ENCODE results near the gene XXYLT1.
A peak's percentile ranks its signal among the peaks of the same experiment; 100 is the strongest.

XXYLT1 gene

DNA sequence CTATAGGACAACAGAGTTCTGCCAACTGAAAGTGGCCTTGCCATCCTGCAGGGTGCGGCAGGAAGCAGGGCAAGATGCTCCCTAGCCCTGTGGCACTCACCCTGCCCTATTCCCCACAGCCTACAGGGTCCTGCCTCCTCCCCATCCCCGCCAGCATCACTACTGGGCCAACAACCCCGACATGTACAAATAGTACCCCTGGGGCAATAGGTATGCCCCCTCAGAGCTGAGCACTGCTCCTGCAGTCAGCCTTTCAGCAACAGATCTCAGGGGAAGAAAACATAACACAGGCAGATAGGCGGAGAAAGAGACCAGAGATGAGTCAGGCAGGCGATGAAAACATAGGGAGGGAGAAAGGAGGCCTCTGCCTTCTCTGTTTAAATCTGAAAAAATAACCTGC lies 74.7 kb downstream of the XXYLT1 start:
- TF ChIP-seq, protein P1, sequence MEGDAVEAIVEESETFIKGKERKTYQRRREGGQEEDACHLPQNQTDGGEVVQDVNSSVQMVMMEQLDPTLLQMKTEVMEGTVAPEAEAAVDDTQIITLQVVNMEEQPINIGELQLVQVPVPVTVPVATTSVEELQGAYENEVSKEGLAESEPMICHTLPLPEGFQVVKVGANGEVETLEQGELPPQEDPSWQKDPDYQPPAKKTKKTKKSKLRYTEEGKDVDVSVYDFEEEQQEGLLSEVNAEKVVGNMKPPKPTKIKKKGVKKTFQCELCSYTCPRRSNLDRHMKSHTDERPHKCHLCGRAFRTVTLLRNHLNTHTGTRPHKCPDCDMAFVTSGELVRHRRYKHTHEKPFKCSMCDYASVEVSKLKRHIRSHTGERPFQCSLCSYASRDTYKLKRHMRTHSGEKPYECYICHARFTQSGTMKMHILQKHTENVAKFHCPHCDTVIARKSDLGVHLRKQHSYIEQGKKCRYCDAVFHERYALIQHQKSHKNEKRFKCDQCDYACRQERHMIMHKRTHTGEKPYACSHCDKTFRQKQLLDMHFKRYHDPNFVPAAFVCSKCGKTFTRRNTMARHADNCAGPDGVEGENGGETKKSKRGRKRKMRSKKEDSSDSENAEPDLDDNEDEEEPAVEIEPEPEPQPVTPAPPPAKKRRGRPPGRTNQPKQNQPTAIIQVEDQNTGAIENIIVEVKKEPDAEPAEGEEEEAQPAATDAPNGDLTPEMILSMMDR (IDR thresholded peaks at IDR 0.05) = no peak
- peaks cover 0 to 8% (median 0%) of the 10 kb centered on the region in 3 donors for H3K36me3 ChIP-seq
- no peak overlapping the region for H3K27ac ChIP-seq
- peaks cover 0 to 13% (median 10%) of the 10 kb centered on the region in 3 donors for H3K9me3 ChIP-seq
- H3K27me3 ChIP-seq = no peaks in the 10 kb centered on the region
- no peak overlapping the region for H3K4me3 ChIP-seq
- intact Hi-C loops (cut with DNase I; ENCODE audit: low total_unique reads) = no loop called here
- peak in 1 of 2 donors; percentile 61 for DNase-seq
- H3K4me1 ChIP-seq = peaks cover 0 to 3% (median 0%) of the 10 kb centered on the region in 4 donors

DNA sequence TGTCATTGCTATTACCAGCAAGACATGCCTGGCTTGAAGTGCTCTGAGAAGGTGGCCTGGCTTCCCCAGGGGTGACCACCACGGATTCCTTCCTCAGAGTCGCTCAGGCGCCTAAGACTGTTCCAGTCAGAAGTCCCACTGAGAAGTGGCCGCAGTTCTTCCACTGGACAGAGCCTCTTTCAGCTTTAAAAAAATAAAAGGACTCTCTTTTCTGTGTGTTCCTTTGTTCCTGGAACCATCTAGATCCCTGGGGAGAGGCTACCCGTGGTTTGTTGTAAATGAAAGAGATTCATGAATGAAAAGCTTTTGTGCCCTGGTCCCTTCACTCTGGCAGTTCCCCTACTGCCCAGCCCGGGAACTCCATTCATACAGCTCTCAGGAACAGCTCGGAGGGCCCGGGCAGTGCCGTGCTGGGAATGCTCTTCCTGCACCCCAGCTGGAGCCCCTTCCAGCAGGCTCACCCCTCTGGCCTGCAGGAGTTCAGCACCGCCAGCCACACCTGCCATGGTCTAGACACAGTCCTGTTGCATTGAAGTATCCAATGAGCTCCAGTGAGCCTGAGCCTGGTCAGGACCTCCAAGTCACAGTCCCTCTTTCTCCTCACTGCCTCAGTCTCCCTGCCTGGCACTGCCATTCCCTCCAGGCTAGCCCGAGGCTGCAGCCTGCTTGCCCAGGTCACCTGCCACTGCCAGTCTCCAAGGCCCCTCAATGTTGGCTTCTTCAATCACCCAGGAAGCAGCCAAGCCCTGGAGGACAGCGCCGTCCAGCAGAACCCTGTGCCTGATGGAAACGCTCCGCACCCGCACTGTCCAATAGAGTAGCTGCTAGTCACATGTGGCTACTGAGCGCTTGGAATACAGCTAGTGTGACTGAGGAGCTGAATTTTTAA lies 75.4 kb downstream of the XXYLT1 start:
- H3K9me3 ChIP-seq = peaks cover 0 to 20% (median 10%) of the 10 kb centered on the region in 3 donors
- DNase-seq = peak in 1 of 2 donors; percentile 35
- peaks cover 0 to 8% (median 0%) of the 10 kb centered on the region in 3 donors for H3K36me3 ChIP-seq
- no peaks in the 10 kb centered on the region for H3K27me3 ChIP-seq
- H3K4me1 ChIP-seq = peaks cover 0 to 3% (median 0%) of the 10 kb centered on the region in 4 donors
- intact Hi-C loops (cut with DNase I; ENCODE audit: low total_unique reads) = no loop called here
- TF ChIP-seq, protein P1 (IDR thresholded peaks at IDR 0.05) = no peak
- H3K4me3 ChIP-seq = no peak overlapping the region
- no peak overlapping the region for H3K27ac ChIP-seq

DNA sequence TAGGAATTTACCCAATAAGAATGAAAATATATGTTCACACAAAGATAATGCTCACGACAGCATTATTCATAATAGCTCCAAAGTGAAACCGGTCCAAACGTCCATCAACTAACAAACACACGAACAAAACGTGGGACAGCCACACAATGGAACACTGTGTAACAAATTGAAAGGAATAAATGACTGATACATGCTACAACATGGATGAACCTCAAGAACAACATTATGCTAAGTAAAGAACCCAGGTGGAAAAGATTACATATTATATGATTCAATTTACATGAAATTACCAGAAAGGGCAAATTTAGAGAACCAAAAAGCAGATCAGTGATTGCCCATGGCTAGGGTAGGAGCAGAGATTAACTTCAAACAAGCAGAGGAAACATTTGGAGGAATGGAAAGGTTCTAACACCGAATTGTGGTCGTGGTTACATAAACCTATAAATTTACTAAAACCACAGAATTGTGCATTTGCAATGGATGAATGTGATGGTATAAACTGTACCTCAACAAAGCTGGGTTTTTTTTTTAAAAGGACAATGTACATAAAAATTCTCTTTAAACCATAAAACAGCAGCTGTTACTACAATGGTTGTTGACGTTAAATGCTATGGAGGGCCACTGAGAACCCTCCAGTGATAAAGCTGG lies 76.3 kb downstream of the XXYLT1 start:
- H3K27me3 ChIP-seq = no peaks in the 10 kb centered on the region
- TF ChIP-seq, protein P1 (IDR thresholded peaks at IDR 0.05) = no peak
- H3K27ac ChIP-seq = no peak overlapping the region
- no peak overlapping the region for H3K4me3 ChIP-seq
- H3K4me1 ChIP-seq = peaks cover 0 to 3% (median 0%) of the 10 kb centered on the region in 4 donors
- DNase-seq = no peak
- intact Hi-C loops (cut with DNase I; ENCODE audit: low total_unique reads) = no loop called here
- peaks cover 0 to 20% (median 10%) of the 10 kb centered on the region in 3 donors for H3K9me3 ChIP-seq
- peaks cover 0 to 8% (median 0%) of the 10 kb centered on the region in 3 donors for H3K36me3 ChIP-seq

DNA sequence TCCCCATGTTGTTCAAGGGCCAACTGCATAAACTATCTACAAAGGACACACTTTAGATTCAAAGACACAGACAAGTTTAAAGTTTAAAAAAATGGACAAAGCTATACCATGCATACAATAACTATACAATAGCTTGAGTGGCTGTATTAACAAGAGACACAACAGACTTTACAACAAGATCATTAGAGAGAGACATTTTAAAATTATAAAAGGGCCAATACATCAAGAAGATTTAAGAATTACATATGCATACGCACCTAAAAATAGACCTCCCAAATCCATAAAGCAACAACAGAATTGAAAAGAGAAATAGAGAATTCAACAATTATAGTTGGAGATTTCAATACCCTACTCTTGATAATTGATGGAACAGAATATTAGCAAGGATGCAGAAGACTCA lies 79.4 kb downstream of the XXYLT1 start:
- H3K9me3 ChIP-seq = peaks cover 0 to 20% (median 10%) of the 10 kb centered on the region in 3 donors
- intact Hi-C loops (cut with DNase I; ENCODE audit: low total_unique reads) = no loop called here
- no peak for DNase-seq
- no peak overlapping the region for H3K27ac ChIP-seq
- H3K27me3 ChIP-seq = no peaks in the 10 kb centered on the region
- no peak overlapping the region for H3K4me3 ChIP-seq
- TF ChIP-seq, protein P1 (IDR thresholded peaks at IDR 0.05) = no peak
- H3K36me3 ChIP-seq = peaks cover 0 to 8% (median 0%) of the 10 kb centered on the region in 3 donors
- H3K4me1 ChIP-seq = peaks cover 0 to 9% (median 1%) of the 10 kb centered on the region in 4 donors

DNA sequence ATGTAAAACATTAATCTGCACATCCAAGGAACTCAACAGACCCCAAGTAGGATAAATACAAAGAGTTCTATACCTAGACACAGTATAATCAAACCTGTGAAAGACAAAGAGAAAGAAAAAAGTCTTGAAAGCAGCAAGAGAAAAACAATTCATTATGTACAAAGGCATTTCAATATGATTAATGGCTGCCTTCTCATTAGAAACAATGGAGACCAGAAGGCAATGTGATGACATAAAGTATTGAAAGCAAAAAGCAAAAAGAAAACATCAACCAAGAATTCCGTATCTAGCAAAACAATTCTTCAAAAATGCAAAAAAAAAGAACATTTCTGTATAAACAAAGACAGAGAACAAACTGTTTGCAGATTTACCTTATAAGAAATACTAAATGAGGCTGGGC lies 81.1 kb downstream of the XXYLT1 start:
- Histone ChIP-seq H3K4me1 (peaks cover 0 to 9% (median 0%) of the 10 kb centered on the region in 4 donors), H3K9me3 (peaks cover 0 to 20% (median 10%) of the 10 kb centered on the region in 3 donors), H3K36me3 (peaks cover 0 to 8% (median 0%) of the 10 kb centered on the region in 3 donors), H3K4me3 (no peak overlapping the region), H3K27ac (no peak overlapping the region), H3K27me3 (no peaks in the 10 kb centered on the region)
- DNase-seq = no peak
- intact Hi-C loops (cut with DNase I; ENCODE audit: low total_unique reads) = no loop called here
- TF ChIP-seq, protein P1 (IDR thresholded peaks at IDR 0.05) = no peak

All from tibial artery (tissue), 4 donors.